Fibroblast of peridontal ligament (primary cell): Measurements from ENCODE around the gene PIGR.
A peak's percentile ranks its signal among the peaks of the same experiment; 100 is the strongest.

Experiments
- DNase-seq: peaks from one replicate; pipeline ENCODE4 v3.0.0-alpha.2; 2010; ENCODE audit errors: extremely low read depth

Gene PIGR

GRCh38 chr1:206958144-206958543 is 11.9 kb upstream of the PIGR start:
- no peak for DNase-seq

DNA sequence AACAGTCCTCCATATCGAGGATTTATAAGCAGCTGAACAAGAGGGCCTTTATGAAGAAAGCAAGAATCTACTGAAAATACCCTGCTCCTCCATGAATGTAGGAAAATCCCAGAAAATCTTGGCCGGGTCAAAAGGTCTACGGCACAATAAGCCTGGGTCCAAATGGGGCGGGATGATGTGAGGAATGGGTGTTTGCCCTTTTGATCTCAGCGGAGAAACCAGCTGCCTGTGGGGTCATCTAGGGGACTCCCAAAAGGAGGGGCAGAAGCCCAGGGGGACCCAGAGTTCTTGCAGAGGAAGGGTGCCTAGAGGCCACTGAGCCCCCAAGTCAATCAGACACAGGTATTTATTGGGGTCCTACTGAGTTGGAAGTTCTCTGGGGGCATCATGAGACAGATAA is 11.4 kb upstream of the PIGR start:
- no peak for DNase-seq

- peak; percentile 5 for DNase-seq
Observed at GRCh38 chr1:206955476-206956451, 9.5 kb upstream of the PIGR start.

GRCh38 chr1:206954459-206955342 is 8.4 kb upstream of the PIGR start:
- DNase-seq: no peak

- DNase-seq: no peak
Observed at GRCh38 chr1:206953626-206954025, 7.4 kb upstream of the PIGR start.

DNA sequence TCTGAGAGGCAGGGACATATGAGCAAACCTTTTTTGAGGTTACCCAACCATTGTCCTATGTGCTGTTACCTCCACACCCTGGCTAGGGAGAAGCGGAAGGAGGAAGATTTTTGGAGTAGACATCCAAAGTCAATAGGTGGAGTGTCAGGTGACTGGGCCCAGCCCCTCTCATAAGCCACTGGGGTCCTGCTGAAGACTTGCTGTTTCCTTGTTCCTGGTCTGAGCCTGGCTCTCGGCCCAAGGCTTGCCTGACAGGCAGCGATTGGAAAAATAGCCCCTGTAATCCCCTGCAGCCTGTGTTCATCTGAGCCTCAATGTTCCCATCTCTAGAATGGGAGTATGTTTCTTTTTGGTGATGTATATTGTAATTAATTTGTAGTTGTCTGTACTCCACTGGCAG is 6.9 kb upstream of the PIGR start:
- no peak for DNase-seq

DNA sequence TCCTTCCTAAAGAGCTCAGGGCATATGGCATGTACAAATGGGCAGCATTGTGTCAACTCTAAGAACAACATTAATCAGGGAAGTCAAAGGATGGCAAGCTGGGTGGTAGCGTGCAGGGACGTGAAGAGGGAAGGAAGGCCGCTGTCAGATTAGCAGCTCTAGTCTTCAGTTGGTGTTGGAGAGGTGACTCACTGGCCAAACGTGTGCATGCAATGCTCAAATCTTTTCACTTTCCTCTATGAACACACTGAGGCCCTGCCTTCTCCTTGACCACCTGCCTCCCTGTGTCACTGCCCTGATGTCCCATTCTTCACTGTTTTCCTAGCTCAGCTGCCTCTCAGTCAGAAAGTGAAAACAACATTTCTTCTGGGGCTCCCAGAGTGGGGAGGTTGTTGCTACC is 5.9 kb upstream of the PIGR start:
- no peak for DNase-seq

GRCh38 chr1:206951318-206952100 is 5.2 kb upstream of the PIGR start:
- no peak for DNase-seq

GRCh38 chr1:206949641-206950040 is 3.4 kb upstream of the PIGR start:
- DNase-seq: no peak

DNA sequence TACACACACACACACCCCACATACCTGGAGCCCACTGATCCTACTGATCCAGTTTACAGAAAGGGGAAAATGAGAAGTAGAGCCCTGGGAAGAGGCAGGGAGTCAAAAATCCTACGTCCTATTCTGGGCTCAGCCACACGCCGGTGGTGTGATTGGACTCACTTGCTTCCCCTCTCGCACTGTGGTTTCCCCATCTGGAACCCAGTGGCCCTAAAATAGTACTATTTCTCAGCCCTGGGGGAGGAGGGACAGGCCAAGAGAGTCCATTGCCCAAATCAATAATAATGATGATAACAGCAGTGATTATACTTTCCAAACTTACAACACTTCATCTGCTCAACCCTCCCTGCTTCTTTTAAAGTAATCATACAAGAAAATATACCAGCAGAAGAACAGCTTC is 2.9 kb upstream of the PIGR start:
- no peak for DNase-seq

- no peak for DNase-seq
Observed at GRCh38 chr1:206947255-206947654, 989 bp upstream of the PIGR start.

DNA sequence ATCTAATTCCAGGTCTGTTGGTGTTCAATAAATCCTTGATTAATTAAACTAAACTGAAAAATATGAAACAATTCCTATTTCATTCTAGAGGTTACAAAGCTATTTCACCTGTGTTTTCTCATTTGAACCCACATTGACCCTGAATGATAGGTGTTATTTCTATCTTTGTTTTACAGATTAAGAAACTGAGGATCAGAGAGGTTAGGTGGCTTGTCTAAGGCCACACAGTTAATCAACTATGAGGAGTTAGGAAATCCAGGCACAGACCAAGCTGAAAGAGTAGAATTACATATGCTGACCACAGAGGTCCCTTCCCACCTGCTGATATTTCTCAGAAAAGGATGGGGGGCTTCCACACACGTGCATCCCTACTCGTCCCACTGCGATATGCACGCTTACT is 487 bp downstream of the PIGR start:
- no peak for DNase-seq

DNA sequence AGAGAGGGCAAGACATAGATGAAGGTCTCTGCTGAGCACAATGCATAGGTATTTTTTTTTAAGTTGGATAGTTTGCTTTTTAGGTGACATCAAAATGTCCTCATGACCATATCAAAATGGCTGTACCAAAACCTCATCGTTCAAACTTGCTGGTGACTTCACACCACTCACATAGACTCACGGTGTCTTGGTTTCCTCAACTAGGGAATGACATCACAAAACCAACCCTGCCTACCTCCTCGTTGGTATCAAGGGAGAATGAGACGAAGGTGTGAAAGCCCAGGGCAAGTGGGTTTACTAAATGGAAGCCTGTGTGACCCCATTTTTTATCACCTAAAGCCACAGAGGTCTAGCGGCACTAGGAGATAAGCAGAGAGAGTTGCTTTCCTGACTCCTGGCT is 1.6 kb downstream of the PIGR start:
- DNase-seq: no peak

DNA sequence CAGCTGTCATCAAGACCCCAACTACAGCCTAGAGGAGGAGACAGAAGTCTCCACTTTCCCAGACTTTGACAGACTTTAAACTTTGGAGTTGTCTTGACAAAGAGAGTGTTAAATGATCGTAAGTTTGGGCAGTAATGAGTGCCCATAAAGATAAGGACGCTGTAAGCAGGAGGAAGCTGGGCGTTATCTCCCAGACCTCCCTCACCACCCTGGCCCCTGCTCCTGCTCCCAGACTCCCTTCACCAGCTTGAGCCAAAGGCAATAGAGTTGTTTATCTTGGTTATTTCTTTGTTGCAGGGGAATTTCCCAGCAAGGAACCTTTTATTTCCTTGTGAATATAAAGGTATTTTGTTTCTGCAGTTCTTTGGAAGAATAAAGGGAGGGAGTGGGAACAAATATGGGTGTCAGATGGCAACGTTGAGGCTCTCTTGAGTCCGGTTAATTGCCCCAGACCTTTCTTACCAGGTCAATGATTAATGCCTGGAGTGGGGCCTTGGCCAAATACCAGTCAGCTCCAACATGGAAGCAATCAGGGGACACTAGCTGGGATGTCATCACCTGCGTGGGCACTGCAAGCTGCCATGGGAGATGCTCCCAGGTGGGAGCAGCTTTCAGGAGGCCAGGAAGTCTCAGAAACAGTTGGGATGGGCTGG is 4.4 kb downstream of the PIGR start:
- DNase-seq: no peak

GRCh38 chr1:206940588-206940936 is 5.7 kb downstream of the PIGR start:
- no peak for DNase-seq

DNA sequence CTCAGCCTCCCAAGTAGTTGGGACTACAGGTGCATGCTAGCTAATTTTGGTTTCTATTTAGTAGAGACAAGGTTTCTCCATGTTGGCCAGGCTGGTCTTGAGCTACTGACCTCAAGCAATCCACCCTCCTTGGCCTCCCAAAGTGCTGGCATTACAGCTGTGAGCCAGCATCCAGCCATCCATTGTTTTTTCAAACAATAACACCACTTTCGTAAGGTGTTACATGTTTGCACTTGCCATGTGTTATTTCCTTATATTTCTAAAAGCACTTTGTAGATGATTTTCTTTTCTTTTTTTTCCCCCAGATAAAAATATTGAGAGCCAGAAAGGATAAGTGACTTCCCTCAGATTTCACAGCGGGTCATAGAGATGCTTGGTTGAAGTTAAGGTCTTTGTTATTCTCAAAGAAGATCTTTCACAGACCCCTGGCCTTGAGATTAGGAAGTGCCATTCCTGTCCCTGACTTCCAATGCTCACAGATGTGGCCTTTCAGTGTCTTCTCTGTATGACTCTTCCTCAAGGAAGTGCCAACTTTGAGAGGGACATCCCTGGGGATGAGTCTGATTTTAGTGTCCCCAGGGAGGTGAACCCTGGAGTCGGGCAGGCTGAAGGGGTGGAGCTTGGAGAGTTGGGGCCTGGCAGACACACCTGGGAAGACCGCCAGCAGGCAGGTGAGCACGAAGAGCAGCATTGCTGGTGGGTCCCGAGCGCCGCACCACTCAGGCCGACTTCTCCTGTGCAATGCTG is 6.3 kb downstream of the PIGR start:
- no peak for DNase-seq

DNA sequence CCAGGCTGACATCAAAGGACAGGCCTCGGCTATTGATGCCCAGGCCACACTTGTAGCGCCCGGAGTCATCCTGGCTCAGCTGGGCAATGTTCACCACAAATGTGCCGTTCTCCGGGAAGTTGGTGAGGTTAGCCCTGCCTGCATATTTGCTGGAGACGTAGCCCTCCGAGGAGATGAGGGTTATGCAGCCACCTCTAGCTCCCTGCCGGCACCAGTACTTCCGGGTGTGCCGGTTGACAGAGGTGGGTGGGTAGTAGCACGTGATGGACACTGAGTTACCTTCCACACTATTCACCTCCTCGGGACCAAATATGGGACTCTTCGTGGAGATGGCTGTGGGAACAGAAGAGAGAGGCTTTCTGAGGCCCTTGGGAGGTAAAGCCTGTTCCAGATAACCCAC is 7.1 kb downstream of the PIGR start:
- no peak for DNase-seq

- no peak for DNase-seq
Observed at GRCh38 chr1:206937425-206937824, 8.8 kb downstream of the PIGR start.

DNA sequence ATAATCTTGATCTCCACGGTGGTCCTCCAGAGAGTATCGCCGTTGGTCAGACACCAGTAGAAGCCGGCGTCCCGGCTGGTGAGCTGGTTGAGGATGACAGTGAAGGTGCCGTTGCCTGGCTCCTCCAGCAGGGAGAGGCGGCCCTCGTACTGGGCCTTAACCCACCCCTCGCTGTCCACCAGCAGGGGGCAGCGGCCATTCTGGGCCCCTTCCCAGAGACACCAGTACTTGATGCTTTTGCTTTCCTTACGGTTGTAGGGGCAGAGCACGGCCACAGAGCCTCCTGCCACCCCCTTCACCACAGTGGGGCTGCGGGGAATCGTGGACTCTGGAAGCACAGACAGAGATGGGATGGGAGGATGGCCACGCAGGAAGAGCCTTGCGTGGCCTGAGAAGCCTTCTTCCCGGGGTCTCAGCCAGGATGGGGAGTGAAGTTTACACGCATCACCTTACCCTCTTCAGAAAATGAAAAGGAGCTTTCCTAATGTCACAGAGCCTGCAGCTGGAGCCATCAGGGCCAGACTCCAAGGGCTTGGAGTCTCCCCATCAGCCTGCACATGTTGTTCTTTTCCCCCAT is 10.7 kb downstream of the PIGR start:
- DNase-seq: no peak

GRCh38 chr1:206933333-206933945 is 12.8 kb downstream of the PIGR start:
- no peak for DNase-seq
